GM21825 (cell line): ENCODE results near the gene UBE2I.
A peak's percentile ranks its signal among the peaks of the same experiment; 100 is the strongest.
"Not testable (repeated sequence)": the region's sequence is repeated elsewhere in the genome, so short reads cannot be mapped to it uniquely, and the experiment has no call there.

Source experiments
- ATAC-seq: cut with Tn5 transposase; IDR thresholded peaks from one replicate; pipeline ENCODE4 v1.9.1; 2021; ENCODE audit warnings: mild to moderate bottlenecking, moderate library complexity; ENCODE audit not compliant: unreplicated experiment

UBE2I gene

DNA sequence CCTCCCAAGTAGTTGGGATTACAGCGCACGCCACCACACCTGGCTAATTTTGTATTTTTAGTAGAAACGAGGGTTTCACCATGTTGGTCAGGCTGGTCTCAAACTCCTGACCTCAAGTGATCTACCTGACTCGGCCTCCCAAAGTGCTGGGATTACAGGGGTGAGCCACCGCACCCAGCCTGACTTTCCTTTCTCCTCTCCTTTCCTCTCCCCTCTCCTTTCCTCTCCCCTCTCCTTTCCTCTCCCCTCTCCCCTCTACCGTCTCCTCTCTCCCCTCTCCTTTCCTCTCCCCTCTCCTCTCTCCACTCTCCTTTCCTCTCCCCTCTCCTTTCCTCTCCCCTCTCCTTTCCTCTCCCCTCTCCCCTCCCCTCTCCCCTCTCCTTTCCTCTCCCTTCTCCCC is 17.2 kb upstream of the UBE2I start:
- not testable (repeated sequence) for ATAC-seq

DNA sequence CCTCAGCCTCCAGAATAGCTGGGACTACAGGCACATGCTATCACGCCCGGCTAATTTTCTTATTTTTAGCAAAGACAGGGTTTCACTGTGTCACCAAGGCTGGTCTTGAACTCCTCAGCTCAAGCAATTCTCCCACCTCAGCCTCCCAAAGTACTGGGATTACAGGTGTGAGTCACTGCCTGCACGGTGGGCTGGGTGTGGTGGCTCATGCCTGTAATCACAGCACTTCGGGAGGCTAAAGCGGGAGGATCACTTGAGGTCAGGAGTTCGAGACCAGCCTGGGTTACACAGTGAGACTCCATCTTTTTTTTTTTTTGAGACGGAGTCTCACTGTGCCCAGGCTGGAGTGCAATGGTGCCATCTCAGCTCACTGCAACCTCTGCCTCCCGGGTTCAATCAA is 16.6 kb upstream of the UBE2I start:
- ATAC-seq: not testable (repeated sequence)

GRCh38 chr16:1293921-1294656 is 15.3 kb upstream of the UBE2I start:
- no peak for ATAC-seq

DNA sequence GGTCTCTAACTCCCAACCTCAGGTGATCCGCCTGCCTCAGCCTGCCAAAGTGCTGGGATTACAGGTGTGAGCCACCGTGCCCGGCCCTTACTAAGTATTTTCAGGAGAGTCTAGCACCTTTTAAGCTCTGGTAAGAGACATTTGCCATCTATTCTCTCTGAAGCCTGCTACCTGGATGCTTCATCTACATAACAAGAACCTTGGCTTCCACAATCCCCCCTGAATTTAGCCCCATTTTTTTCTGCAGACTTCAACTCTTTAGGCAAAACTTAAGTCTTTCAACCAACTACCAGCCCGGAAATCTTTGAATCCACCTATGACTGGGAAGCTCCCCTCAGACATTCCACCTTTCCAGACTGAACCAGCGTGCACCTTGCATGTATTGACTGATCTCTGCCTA is 14.0 kb upstream of the UBE2I start:
- no peak for ATAC-seq

- ATAC-seq: not testable (repeated sequence)
Observed at GRCh38 chr16:1296688-1297017, 12.8 kb upstream of the UBE2I start.

GRCh38 chr16:1297018-1297696 is 12.3 kb upstream of the UBE2I start:
- no peak for ATAC-seq

GRCh38 chr16:1298406-1298805 is 11.0 kb upstream of the UBE2I start:
- ATAC-seq: no peak

- no peak for ATAC-seq
Observed at GRCh38 chr16:1299012-1299867, 10.2 kb upstream of the UBE2I start.

- no peak for ATAC-seq
Observed at GRCh38 chr16:1299868-1300203, 9.6 kb upstream of the UBE2I start.

DNA sequence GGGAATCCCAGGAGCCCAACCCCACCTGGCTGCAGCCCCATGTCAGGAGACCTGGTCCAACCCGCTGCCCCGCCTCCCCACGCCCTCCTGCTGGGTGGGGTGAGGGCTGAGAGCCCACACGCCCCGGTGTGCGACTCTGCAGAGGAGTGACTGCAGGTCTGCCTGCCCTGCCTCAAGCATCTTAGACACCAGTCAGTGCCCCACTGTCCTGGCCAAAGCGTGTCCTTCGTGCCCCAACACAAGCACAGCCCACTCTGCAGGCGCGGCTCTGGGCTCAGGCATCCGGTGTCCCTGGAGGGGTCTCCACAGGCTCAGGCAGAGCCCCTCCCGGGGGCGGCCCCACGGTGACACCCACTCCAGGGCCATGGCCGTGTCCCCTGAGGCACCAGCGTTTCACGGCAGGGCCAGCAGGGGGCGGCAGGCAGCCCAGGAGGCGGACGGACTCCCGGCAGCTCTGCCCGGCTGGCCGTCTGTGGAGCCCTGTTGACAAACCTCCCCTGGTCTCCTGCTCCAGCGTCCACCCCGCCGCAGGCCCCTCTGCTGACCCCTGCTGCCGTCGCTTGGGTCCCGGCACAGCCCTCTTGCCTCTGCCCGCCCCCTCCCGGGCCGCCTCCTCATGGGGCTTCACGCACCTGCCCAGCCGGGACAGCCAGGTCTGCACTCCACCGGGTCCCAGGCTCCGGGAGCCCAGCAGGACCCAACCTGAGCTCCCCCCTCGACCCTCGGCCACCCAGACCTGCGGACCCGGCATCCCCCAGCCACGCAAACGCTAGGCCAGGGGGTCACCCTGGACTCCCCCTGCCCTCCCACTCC is 8.6 kb upstream of the UBE2I start:
- no peak for ATAC-seq

DNA sequence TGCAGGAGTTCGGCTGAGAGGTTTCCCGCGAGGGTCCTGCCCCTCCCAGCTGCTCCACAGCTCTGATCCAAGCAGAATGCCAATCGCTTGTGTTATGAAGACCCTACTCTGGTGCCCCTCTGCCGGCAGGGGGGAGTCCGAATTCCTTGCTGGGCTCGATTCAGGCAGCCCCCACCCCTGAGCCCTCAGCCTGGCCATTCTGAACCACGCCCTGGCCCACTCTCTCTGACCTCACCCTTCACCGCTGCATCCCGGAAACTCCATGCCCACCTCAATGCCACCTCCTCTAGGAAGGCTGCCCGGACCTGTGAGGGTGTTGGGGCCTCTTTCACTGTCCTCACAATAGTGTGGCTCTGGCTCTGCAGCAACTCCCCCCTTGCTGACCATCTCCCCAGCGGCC is 7.9 kb upstream of the UBE2I start:
- ATAC-seq: no peak

DNA sequence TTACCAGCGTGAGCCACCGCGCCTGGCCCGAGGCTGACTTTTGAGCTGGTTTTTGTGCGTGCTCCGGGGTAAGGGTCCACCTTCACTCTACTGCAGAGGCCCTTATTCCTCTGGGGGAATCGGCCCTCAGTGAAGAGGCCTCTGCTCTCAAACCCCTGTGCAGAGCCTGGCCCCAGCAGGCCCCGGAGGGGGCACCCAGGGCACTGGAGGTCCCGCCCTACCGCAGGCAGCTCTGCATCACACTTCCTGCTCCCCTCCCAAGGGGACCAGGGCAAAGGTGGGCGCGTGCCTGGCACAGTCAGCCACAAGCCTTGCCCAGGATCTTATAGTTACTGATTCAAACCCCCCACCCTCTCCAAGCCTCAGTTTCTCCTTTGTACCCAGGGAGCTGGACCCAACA is 3.6 kb upstream of the UBE2I start:
- no peak for ATAC-seq

GRCh38 chr16:1306334-1306733 is 3.1 kb upstream of the UBE2I start:
- no peak for ATAC-seq

DNA sequence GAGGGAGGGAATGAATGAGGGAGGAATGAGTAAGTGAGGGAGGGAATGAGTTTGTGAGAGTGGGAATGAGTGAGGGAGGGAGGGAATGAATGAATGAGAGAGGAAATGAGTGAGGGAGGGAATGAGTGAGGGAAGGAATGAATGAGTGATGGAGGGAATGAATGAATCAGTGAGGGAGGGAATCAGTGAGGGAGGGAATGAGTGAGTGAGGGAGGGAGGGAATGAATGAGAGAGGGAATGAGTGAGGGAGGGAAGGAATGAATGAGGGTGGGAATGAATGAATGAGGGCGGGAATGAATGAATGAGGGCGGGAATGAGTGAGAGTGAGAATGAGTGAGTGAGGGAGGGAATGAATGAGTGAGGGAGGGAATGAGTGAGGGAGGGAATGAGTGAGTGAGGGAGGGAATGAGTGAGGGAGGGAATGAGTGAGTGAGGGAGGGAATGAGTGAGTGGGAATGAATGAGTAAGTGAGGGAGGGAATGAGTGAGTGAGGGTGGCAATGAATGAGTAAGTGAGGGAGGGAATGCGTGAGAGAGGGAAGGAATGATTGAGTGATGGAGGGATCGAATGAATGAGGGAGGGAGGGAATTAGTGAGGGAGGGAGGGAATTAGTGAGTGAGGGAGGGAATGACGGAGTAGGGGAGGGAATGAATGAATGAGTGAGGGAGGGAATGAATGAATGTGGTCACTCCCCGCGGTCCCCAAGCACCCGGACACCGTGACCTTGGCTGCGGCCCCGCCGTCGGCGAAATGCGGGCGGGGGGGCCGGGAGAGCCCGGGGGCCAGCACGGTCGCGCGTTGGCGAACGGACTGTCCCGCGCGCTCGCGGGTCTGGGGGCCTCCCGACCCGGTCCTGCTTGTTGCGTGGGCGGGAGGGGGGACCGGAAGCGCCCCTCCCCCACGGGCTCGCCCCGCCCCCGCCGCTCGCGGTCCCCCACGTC is 1.1 kb upstream of the UBE2I start:
- ATAC-seq: peak; percentile 15

DNA sequence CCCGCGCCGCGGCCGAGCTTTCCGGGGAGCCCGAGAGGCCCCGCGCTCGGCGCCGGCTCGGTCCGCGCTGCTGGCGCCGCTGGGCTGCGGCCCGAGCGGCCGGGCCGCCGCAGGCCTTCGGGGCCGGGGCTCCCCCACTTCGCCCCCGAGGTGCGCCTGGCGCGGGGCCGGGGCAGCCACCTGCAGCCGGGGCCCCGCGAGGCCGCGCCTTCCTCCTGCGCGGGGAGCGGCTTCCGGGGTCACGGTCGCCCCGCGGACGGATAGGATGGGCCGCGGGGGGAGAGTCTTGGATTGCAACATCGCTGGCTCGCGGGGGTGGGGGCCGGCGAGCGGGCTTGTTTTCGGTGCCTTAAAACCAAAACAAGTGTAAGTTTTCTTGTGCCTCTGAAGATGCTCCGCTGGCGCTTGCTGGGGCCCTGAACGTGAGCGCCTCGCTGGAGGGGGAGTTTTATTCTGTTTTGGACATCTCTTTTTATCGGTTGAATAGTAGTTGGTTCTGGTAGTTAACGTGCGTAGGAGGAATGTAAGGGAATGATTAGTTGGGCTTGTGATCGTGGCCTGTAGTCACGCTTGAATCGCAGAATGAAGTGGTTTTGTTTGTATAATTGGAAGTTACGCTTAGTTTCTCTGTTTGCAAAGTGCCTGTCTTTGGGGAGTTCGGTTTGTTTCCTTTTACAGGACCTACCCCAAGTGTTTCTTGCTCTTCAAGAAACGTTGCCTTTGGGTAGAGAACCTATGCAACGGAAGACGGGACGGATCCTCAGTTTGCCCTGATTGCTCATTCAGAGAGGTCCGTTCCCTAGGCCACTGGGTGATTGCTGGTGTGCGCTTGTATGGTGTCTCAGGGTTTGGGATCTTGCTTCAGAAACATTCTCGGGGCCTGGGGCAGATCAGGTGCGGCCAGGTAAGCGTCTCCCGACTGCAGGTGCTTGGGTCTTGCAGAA is 724 bp downstream of the UBE2I start:
- peak; percentile 25 for ATAC-seq

DNA sequence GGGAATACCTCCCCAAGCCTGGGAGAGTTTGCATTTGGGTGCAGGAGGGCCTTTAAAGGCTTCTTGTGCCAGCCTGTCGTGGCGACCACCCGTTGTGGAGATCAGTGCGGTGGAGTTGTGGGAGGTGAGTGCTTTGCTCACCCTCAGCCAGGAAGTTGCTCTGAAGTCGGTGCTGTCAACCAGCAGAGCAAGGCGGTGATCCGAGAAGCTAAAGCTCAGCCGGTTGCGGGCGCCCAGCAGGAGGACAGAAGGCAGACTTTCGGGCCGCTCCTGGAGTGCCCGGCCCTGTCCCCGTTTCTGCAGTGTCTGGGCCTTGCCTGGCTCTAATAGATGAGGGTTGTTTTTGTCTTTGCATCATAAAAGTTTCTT is 1.4 kb downstream of the UBE2I start:
- no peak for ATAC-seq

DNA sequence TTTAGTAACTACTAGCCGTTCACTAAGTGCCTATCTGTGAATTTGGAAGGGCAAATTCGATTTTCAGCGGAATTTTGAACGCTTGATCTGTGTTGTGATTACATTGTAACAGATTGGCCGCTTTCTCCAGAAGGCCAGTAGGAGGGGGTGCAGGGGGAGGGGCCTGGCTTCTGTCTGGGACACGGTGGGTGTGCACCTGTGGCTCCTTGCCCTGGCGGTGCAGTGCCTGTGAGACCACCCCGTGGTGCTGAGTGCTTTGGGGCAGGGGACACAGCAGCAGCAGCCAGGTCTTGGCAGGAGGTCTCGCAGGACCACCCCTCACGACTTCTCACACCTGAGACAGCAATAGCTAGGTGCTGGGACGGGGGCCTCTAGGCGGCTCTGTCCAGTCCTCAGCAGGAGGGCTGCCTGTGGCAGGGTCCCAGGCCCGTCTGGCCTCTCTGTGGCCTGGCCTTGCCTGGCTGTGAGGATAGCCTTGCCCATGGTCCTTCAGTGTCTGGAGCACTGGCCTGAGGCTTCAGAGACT is 1.8 kb downstream of the UBE2I start:
- no peak for ATAC-seq

GRCh38 chr16:1311738-1312466 is 2.5 kb downstream of the UBE2I start:
- ATAC-seq: no peak
